Tibial nerve (tissue), 4 donors: ENCODE measurements around the gene MAB21L2. TPM values are rescaled to one million over a fixed set of nuclear protein-coding genes. Genes with fewer than 3 reads are reported as not detected.

Experiments
- DNase-seq, 2 donors: peaks; one replicate each; pipeline ENCODE4 v3.0.0-alpha.2; 2019; ENCODE audit warnings: low spot score in 2 of 2
- H3K27ac ChIP-seq, 4 donors: fragments of 200-600 bp; sonication (generic) in 3 of 4; one replicate each; pipeline ENCODE4 v1.5.1; 2017 to 2019; ENCODE audit warnings: mild to moderate bottlenecking in 1 of 4
- H3K27me3 ChIP-seq, 2 donors: fragments of 200-600 bp; sonication (generic) in 1 of 2; one replicate each; pipeline versions ENCODE4 v1.5.1 to v1.6.0; 2017 to 2019
- H3K36me3 ChIP-seq, 3 donors: fragments of 200-600 bp; sonication (generic); one replicate each; pipeline ENCODE4 v1.5.1; 2018 to 2019
- H3K4me1 ChIP-seq, 4 donors: fragments of 200-600 bp; sonication (generic) in 3 of 4; one replicate each; pipeline ENCODE4 v1.5.1; 2017 to 2019
- H3K4me3 ChIP-seq, 4 donors: fragments of 200-600 bp; sonication (generic) in 3 of 4; one replicate each; pipeline ENCODE4 v1.5.1; 2017 to 2019; ENCODE audit warnings: mild to moderate bottlenecking in 1 of 4, moderate library complexity in 1 of 4
- H3K9me3 ChIP-seq, 4 donors: fragments of 200-600 bp; sonication (generic) in 3 of 4; one replicate each; pipeline ENCODE4 v1.5.1; 2017 to 2019
- EP300 ChIP-seq, 2 donors: sonication (generic); formaldehyde crosslinking; IDR thresholded peaks; one replicate each; pipeline ENCODE4 v1.6.1; 2017; ENCODE audit warnings: antibody characterized with exemption in 2 of 2, mild to moderate bottlenecking in 1 of 2
- POLR2A ChIP-seq, 2 donors: fragments of 450-650 bp; IDR thresholded peaks; one replicate each; pipeline ENCODE4 v1.6.1; 2017; ENCODE audit warnings: antibody characterized with exemption in 2 of 2, mild to moderate bottlenecking in 2 of 2, moderate library complexity in 2 of 2
- WGBS, 2 donors: methylation state at CpG; one replicate each; pipeline ENCODE4 v1.1.5; 2018; 5-methylcytosine and 5-hydroxymethylcytosine counted together
- total RNA-seq, 4 donors: library from RNA; depleted of rRNA; stranded (reverse); fragments of >200 nt; gene quantifications; one replicate each; pipeline ENCODE4 v1.1.0, GENCODE V29; 2016
- TF ChIP-seq, protein P1 (sequence below), 5 experiments: fragments of 200-600 bp in 3 of 5; fragments of 450-650 bp in 2 of 5; sonication (generic) in 3 of 5; IDR thresholded peaks; one replicate each; pipeline ENCODE4 v1.5.1; 2016 to 2019; ENCODE audit warnings: antibody characterized with exemption in 5 of 5, mild to moderate bottlenecking in 3 of 5, moderate library complexity in 2 of 5

MAB21L2 gene
- total RNA-seq, 4 donors from 2014 or later: 0.20 TPM; not detected in 3

DNA sequence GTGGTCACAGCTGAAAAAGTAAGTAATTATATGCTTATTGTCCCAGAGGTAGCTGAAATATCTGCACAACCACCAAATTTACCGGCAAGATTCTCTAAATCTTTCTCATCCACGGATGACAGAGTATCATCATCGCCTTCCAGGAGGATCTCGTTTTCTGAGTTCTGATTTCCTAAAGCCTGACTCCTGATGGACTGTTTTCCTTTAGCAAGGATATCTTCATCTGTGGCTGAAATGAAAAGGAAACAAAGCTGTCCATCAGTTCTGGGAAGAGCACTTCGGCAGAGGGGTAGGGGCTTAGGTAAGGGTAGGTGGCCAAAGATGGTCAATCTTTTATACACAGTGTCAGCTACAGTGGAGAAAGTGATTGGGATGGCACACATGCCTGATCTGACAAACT, 8.7 kb downstream of the MAB21L2 start:
- Histone ChIP-seq H3K4me3 (no peak overlapping the region), H3K36me3 (peaks cover 0 to 30% (median 0%) of the 10 kb centered on the region in 3 donors), H3K4me1 (peaks cover 0 to 6% (median 0%) of the 10 kb centered on the region in 4 donors), H3K9me3 (no peaks in the 10 kb centered on the region), H3K27ac (no peak overlapping the region), H3K27me3 (no peaks in the 10 kb centered on the region)
- no peak for DNase-seq
- WGBS, 2 donors: 89 to 95% methylated on average over 5 of the region's 5 CpGs
- TF ChIP-seq EP300 (IDR thresholded peaks at IDR 0.05) (no peak), POLR2A (IDR thresholded peaks at IDR 0.05) (no peak)
- TF ChIP-seq, protein P1, sequence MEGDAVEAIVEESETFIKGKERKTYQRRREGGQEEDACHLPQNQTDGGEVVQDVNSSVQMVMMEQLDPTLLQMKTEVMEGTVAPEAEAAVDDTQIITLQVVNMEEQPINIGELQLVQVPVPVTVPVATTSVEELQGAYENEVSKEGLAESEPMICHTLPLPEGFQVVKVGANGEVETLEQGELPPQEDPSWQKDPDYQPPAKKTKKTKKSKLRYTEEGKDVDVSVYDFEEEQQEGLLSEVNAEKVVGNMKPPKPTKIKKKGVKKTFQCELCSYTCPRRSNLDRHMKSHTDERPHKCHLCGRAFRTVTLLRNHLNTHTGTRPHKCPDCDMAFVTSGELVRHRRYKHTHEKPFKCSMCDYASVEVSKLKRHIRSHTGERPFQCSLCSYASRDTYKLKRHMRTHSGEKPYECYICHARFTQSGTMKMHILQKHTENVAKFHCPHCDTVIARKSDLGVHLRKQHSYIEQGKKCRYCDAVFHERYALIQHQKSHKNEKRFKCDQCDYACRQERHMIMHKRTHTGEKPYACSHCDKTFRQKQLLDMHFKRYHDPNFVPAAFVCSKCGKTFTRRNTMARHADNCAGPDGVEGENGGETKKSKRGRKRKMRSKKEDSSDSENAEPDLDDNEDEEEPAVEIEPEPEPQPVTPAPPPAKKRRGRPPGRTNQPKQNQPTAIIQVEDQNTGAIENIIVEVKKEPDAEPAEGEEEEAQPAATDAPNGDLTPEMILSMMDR (IDR thresholded peaks at IDR 0.05): no peak

- peaks cover 0 to 30% (median 0%) of the 10 kb centered on the region in 3 donors for H3K36me3 ChIP-seq
- peaks cover 0 to 6% (median 0%) of the 10 kb centered on the region in 4 donors for H3K4me1 ChIP-seq
- no peak overlapping the region for H3K4me3 ChIP-seq
- H3K9me3 ChIP-seq: no peaks in the 10 kb centered on the region
- no peak for TF ChIP-seq EP300 (IDR thresholded peaks at IDR 0.05)
- TF ChIP-seq, protein P1 (IDR thresholded peaks at IDR 0.05): no peak
- TF ChIP-seq POLR2A (IDR thresholded peaks at IDR 0.05): no peak
- H3K27ac ChIP-seq: no peak overlapping the region
- H3K27me3 ChIP-seq: no peaks in the 10 kb centered on the region
- no peak for DNase-seq
- 78 to 81% methylated on average over 5 of the region's 5 CpGs for WGBS, 2 donors
Observed at GRCh38 chr4:150591406-150591805, 9.5 kb downstream of the MAB21L2 start.

GRCh38 chr4:150591904-150592303, 10.0 kb downstream of the MAB21L2 start:
- 96 to 97% methylated on average over 4 of the region's 4 CpGs for WGBS, 2 donors
- Histone ChIP-seq H3K27ac (no peak overlapping the region), H3K4me1 (peaks cover 0 to 6% (median 0%) of the 10 kb centered on the region in 4 donors), H3K4me3 (no peak overlapping the region), H3K36me3 (peaks cover 0 to 30% (median 0%) of the 10 kb centered on the region in 3 donors), H3K27me3 (no peaks in the 10 kb centered on the region), H3K9me3 (no peaks in the 10 kb centered on the region)
- DNase-seq: no peak
- TF ChIP-seq EP300 (IDR thresholded peaks at IDR 0.05): no peak
- TF ChIP-seq POLR2A (IDR thresholded peaks at IDR 0.05): no peak
- TF ChIP-seq, protein P1 (IDR thresholded peaks at IDR 0.05): no peak

DNA sequence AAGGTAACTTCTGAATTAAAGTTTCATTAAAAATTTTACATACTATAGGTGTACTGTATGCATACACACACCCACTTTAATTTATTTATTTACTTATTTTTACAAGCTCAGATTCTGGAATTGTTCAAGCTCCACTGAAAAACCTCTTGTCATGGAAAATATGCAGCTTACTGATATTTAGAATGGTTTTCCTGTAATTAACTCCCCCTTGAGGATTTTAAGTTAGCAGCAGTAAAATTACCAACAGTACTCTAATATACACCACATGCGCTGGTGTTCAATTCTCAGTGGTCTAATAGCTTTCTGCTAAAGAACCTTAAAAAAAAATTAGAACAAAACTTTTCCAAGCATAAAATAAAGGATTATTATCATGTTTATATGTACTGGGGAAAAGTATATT, 12.0 kb downstream of the MAB21L2 start:
- 71 to 72% methylated on average over 1 of the region's 1 CpG for WGBS, 2 donors
- no peaks in the 10 kb centered on the region for H3K27me3 ChIP-seq
- H3K36me3 ChIP-seq: peaks cover 0 to 29% (median 0%) of the 10 kb centered on the region in 3 donors
- TF ChIP-seq EP300 (IDR thresholded peaks at IDR 0.05) (no peak), POLR2A (IDR thresholded peaks at IDR 0.05) (no peak)
- TF ChIP-seq, protein P1 (IDR thresholded peaks at IDR 0.05): no peak
- peaks cover 0 to 6% (median 0%) of the 10 kb centered on the region in 4 donors for H3K4me1 ChIP-seq
- H3K9me3 ChIP-seq: no peaks in the 10 kb centered on the region
- no peak overlapping the region for H3K27ac ChIP-seq
- no peak overlapping the region for H3K4me3 ChIP-seq
- no peak for DNase-seq

GRCh38 chr4:150598909-150599308, 17.0 kb downstream of the MAB21L2 start:
- H3K4me3 ChIP-seq: no peak overlapping the region
- TF ChIP-seq, protein P1 (IDR thresholded peaks at IDR 0.05): no peak
- H3K9me3 ChIP-seq: no peaks in the 10 kb centered on the region
- peaks cover 0 to 16% (median 0%) of the 10 kb centered on the region in 3 donors for H3K36me3 ChIP-seq
- no peak for DNase-seq
- no peak overlapping the region for H3K27ac ChIP-seq
- 79% methylated on average over 12 of the region's 12 CpGs for WGBS, 2 donors
- H3K4me1 ChIP-seq: peaks cover 0 to 3% (median 0%) of the 10 kb centered on the region in 4 donors
- H3K27me3 ChIP-seq: no peaks in the 10 kb centered on the region
